Neutrophil (primary cell): ENCODE results near the gene ASB13.

Experiments
- H3K27ac ChIP-seq: fragments of 200-600 bp; sonication (generic); 2 replicates; pipeline ENCODE4 v1.5.1; 2016; ENCODE audit warnings: mild to moderate bottlenecking, moderate library complexity
- H3K27me3 ChIP-seq: fragments of 200-600 bp; sonication (generic); 2 replicates; pipeline ENCODE4 v1.6.0; 2016; ENCODE audit warnings: mild to moderate bottlenecking
- H3K36me3 ChIP-seq: fragments of 200-600 bp; sonication (generic); 2 replicates; pipeline ENCODE4 v1.5.1; 2017
- H3K4me1 ChIP-seq, 2 experiments: fragments of 200-600 bp in 1 of 2; sonication (generic) in 1 of 2; 1 replicate in 1 of 2; 2 replicates in 1 of 2; pipeline versions ENCODE4 v1.5.1 to v1.6.1; 2013 to 2016; ENCODE audit warnings: low read depth in 1 of 2, low read length in 1 of 2, mild to moderate bottlenecking in 1 of 2, moderate library complexity in 1 of 2; ENCODE audit not compliant: control insufficient read depth in 1 of 2, insufficient read depth in 1 of 2
- H3K4me3 ChIP-seq, 2 experiments: fragments of 200-600 bp in 1 of 2; sonication (generic) in 1 of 2; 1 replicate in 1 of 2; 2 replicates in 1 of 2; pipeline ENCODE4 v1.5.1; 2013 to 2016; ENCODE audit warnings: low read depth in 1 of 2, low read length in 1 of 2, mild to moderate bottlenecking in 1 of 2, moderate library complexity in 1 of 2
- H3K9me3 ChIP-seq: fragments of 200-600 bp; sonication (generic); 2 replicates; pipeline ENCODE4 v1.5.1; 2016
- TF ChIP-seq, protein P1 (sequence below): fragments of 200-600 bp; sonication (generic); IDR thresholded peaks from 2 replicates; pipeline ENCODE4 v1.5.1; 2016; ENCODE audit warnings: antibody characterized with exemption

ASB13 gene

DNA sequence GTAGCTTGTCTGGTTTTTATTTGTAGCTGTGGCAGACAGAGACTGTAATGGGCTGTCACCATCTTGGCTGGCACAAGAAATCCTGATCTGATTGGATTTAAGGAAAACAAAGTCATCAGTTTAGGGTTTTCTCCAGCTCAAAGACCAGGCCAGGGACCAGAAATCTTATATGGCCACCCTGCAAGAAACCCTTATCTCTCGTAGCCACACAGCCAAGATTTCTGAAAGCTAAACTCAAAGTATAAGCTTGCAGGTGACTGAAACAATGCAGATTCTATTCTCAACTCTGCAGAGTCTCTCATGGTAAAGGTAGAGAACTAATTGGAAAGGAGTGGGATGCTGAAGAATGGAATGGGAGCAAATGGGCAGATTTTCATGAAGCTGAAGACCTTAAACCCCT is 3.2 kb upstream of the ASB13 start:
- Histone ChIP-seq H3K4me3 (no peak overlapping the region), H3K9me3 (no peaks in the 10 kb centered on the region), H3K27ac (no peak overlapping the region), H3K36me3 (no peaks in the 10 kb centered on the region), H3K4me1 (peaks cover 18 to 19% of the 10 kb centered on the region in 2 experiments), H3K27me3 (no peaks in the 10 kb centered on the region)
- TF ChIP-seq, protein P1, sequence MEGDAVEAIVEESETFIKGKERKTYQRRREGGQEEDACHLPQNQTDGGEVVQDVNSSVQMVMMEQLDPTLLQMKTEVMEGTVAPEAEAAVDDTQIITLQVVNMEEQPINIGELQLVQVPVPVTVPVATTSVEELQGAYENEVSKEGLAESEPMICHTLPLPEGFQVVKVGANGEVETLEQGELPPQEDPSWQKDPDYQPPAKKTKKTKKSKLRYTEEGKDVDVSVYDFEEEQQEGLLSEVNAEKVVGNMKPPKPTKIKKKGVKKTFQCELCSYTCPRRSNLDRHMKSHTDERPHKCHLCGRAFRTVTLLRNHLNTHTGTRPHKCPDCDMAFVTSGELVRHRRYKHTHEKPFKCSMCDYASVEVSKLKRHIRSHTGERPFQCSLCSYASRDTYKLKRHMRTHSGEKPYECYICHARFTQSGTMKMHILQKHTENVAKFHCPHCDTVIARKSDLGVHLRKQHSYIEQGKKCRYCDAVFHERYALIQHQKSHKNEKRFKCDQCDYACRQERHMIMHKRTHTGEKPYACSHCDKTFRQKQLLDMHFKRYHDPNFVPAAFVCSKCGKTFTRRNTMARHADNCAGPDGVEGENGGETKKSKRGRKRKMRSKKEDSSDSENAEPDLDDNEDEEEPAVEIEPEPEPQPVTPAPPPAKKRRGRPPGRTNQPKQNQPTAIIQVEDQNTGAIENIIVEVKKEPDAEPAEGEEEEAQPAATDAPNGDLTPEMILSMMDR: no peak

DNA sequence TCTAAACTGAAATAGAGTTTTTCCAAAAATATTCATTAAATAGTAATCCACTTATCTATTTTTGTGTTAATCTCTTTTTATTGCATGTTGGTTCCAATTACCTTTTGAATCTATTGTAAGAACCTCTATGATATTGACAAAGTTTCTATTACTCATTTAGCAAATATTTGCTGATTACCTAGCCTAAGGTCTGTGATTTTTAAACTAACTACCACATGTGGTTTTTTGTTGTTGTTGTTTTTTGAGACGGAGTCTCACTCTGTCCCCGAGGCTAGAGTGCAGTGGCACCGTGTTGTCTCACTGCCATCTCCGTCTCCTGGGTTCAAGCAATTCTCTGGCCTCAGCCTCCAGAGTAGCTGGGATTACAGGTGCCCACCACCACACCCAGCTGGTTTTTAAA is 2.0 kb upstream of the ASB13 start:
- Histone ChIP-seq H3K36me3 (no peaks in the 10 kb centered on the region), H3K4me1 (peaks cover 18 to 19% of the 10 kb centered on the region in 2 experiments), H3K27me3 (no peaks in the 10 kb centered on the region), H3K27ac (no peak overlapping the region), H3K9me3 (no peaks in the 10 kb centered on the region), H3K4me3 (no peak overlapping the region)
- TF ChIP-seq, protein P1: no peak

DNA sequence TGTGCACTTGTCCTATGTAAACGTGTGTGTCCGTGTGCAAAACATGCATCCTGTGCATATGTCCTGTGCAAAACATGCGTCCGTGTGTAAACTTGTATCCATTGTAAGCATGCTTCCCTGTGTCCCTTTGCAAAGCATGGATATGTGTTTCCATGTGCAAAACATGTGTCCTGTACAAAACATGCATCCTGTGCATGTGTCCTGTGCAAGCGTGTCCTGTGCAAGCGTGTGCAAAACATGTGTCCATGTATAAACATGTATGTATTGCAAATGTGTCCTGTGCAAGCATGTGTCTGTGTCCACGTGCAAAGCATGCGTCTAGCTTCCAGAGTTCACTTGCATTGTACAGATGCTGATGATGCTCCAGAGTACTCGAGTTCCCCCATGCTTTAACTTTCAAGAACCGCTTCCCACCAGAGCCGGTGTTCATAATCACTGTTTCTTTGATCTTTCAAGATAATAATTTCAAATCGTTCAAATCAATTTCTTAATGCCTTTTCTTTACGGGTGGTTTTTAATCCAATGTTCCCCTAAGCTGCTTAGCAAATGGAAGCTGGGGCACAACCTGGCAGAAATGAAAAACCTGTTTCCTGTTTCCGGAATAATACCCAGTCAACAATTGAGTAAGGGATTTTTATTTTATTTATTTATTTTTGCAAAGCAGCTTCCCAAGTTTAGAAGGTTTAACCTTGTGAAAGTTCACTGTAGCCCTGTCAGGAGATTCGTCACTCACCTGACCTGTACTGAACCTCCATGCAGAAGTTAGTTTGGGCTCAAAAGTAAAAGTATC is 641 bp upstream of the ASB13 start:
- Histone ChIP-seq H3K27me3 (no peaks in the 10 kb centered on the region), H3K4me1 (peaks cover 18 to 19% of the 10 kb centered on the region in 2 experiments), H3K36me3 (no peaks in the 10 kb centered on the region), H3K27ac (peak overlapping the region; percentile 78), H3K4me3 (peak overlapping the region; percentile 60 to 82), H3K9me3 (no peaks in the 10 kb centered on the region)
- TF ChIP-seq, protein P1: no peak

DNA sequence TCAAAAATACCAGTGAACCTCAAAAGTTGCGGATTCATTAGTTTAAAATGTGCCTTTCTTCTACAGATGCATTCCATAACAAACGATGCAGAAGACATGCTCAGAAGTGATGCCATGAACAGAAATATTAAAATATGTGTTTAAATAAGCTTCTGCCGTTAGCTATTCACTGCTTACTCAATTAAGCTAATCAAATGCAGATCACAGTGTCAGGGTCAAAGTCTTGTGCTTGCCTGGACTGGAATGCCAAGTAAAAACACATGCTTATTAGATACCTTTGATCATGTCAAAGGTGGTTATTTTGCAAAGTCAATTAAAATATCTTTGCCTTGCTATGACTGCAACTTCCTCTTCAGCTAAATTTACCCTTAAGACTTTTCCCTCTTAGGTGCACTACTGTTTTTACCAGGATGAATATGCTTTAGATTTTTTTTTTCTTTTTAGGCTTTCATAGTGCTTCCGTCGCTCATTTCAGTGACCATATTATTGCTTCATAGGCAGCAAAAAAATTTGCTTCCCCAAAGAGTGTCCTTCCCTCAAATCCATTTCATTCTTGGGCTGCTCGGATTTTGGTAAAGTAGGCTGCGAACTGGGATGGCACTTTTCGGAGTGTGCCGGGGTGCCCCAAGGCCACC is 905 bp downstream of the ASB13 start:
- Histone ChIP-seq H3K4me3 (peak overlapping the region; percentile 60 to 82), H3K36me3 (no peaks in the 10 kb centered on the region), H3K27ac (peak overlapping the region; percentile 78), H3K9me3 (no peaks in the 10 kb centered on the region), H3K27me3 (no peaks in the 10 kb centered on the region), H3K4me1 (peaks cover 18 to 19% of the 10 kb centered on the region in 2 experiments)
- TF ChIP-seq, protein P1: no peak

DNA sequence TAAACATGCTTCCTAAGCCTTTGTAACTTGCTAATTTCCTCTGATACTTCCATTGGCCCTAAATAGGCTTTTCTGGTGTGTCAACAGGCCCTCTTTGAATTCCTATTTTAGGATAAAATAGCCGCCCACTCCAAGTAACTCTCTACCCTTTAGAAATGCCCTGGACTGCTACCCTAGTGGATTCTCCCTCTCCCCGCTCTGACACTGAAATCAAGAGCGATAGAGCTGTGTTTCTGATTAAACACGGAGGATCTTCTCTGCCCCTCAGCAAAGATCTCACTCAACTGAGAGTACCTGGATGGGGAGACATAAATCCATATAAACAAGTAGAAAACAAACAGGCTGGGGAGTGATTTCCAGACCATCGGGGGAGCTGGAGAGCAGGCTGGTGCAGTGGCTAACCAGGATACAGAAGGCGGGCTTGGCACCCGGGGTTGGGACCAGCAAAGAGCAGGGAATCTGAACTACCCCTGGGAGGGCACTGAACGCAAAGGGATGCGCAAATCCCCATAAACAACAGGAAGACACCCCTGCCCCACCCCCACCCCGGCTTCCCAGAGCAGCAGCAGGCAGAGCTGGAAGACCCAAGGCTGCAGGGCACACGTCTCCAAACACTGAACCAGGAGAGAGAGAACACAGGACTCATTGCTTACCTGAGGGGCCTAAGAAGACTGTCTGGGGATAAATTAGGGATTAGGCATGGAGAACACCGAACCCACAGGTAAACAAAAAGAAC is 2.5 kb downstream of the ASB13 start:
- no peaks in the 10 kb centered on the region for H3K27me3 ChIP-seq
- H3K4me3 ChIP-seq: no peak overlapping the region
- peaks cover 25 to 31% of the 10 kb centered on the region in 2 experiments for H3K4me1 ChIP-seq
- no peak overlapping the region for H3K27ac ChIP-seq
- TF ChIP-seq, protein P1: no peak
- no peaks in the 10 kb centered on the region for H3K36me3 ChIP-seq
- no peaks in the 10 kb centered on the region for H3K9me3 ChIP-seq
